Urinary bladder (tissue), 4 donors: ENCODE results near the gene TRIM72. TPM values are rescaled to one million over a fixed set of nuclear protein-coding genes. Genes with fewer than 3 reads are reported as not detected.
"Not testable (repeated sequence)": the region's sequence is repeated elsewhere in the genome, so short reads cannot be mapped to it uniquely, and the experiment has no call there.

Source experiments
- DNase-seq: peaks from one replicate; pipeline ENCODE4 v3.0.0-alpha.2; 2015; ENCODE audit errors: extremely low spot score
- H3K27ac ChIP-seq: one replicate; pipeline ENCODE4 v1.5.1; 2013; ENCODE audit warnings: low read depth, mild to moderate bottlenecking, moderate library complexity
- H3K36me3 ChIP-seq: one replicate; pipeline ENCODE4 v1.6.1; 2013; ENCODE audit warnings: mild to moderate bottlenecking, moderate library complexity; ENCODE audit not compliant: insufficient read depth
- H3K4me1 ChIP-seq: one replicate; pipeline ENCODE4 v1.6.1; 2013; ENCODE audit warnings: mild to moderate bottlenecking, moderate library complexity; ENCODE audit not compliant: insufficient read depth
- H3K4me3 ChIP-seq: one replicate; pipeline ENCODE4 v1.5.1; 2013; ENCODE audit warnings: low read depth, low read length
- WGBS: extraction: QIAGEN DNeasy Blood & Tissue Kit; methylation state at CpG from one replicate; pipeline ENCODE4 v1.1.7; 2013; 5-methylcytosine and 5-hydroxymethylcytosine counted together
- polyA plus RNA-seq: library from polyadenylated mRNA; stranded (reverse); fragments of 200-250 nt; gene quantifications from one replicate; pipeline ENCODE4 v1.2.3, GENCODE V29; 2013
- total RNA-seq: library from RNA; depleted of rRNA; stranded (reverse); fragments of >200 nt; gene quantifications from one replicate; pipeline ENCODE4 v1.2.3, GENCODE V29; 2014
- donor health status: healthy with polysubstance abuse.
- donor health status: healthy.

The TRIM72 gene
- total and polyA plus RNA-seq, 2 donors: 0.05 to 2.5 TPM

GRCh38 chr16:31186176-31186575 is 27.7 kb upstream of the TRIM72 start:
- 65% methylated on average over 7 of the region's 7 CpGs for WGBS

GRCh38 chr16:31186930-31187807 is 26.8 kb upstream of the TRIM72 start:
- no peak overlapping the region for H3K27ac ChIP-seq
- H3K4me3 ChIP-seq: no peak overlapping the region
- H3K4me1 ChIP-seq: no peaks in the 10 kb centered on the region
- H3K36me3 ChIP-seq: peaks cover 14% of the 10 kb centered on the region
- no peak for DNase-seq
- WGBS: 82% methylated on average over 10 of the region's 10 CpGs

More at GRCh38 chr16:31186176-31186575, 27.7 kb upstream of the TRIM72 start:
- Histone ChIP-seq H3K4me1 (no peaks in the 10 kb centered on the region), H3K4me3 (no peak overlapping the region), H3K36me3 (peaks cover 14% of the 10 kb centered on the region), H3K27ac (no peak overlapping the region)
- no peak for DNase-seq

- H3K27ac ChIP-seq: no peak overlapping the region
- H3K4me1 ChIP-seq: no peaks in the 10 kb centered on the region
- peaks cover 17% of the 10 kb centered on the region for H3K36me3 ChIP-seq
- no peak overlapping the region for H3K4me3 ChIP-seq
- 78% methylated on average over 8 of the region's 8 CpGs for WGBS
- no peak for DNase-seq
Observed at GRCh38 chr16:31187808-31188189, 26.1 kb upstream of the TRIM72 start.

GRCh38 chr16:31188450-31189411 is 25.2 kb upstream of the TRIM72 start:
- H3K4me3 ChIP-seq: no peak overlapping the region
- DNase-seq: no peak
- peaks cover 18% of the 10 kb centered on the region for H3K36me3 ChIP-seq
- WGBS: 84% methylated on average over 3 of the region's 3 CpGs
- no peak overlapping the region for H3K27ac ChIP-seq
- no peaks in the 10 kb centered on the region for H3K4me1 ChIP-seq

GRCh38 chr16:31189412-31189778 is 24.5 kb upstream of the TRIM72 start:
- DNase-seq: no peak
- H3K4me1 ChIP-seq: no peaks in the 10 kb centered on the region
- H3K4me3 ChIP-seq: no peak overlapping the region
- peaks cover 18% of the 10 kb centered on the region for H3K36me3 ChIP-seq
- no peak overlapping the region for H3K27ac ChIP-seq
- WGBS: 89% methylated on average over 2 of the region's 2 CpGs

GRCh38 chr16:31190061-31190460 is 23.9 kb upstream of the TRIM72 start:
- no peak for DNase-seq
- peaks cover 15% of the 10 kb centered on the region for H3K36me3 ChIP-seq
- WGBS: 94% methylated on average over 12 of the region's 12 CpGs
- no peak overlapping the region for H3K4me3 ChIP-seq
- no peak overlapping the region for H3K27ac ChIP-seq
- H3K4me1 ChIP-seq: no peaks in the 10 kb centered on the region

GRCh38 chr16:31190818-31191444 is 23.0 kb upstream of the TRIM72 start:
- DNase-seq: no peak
- H3K36me3 ChIP-seq: peaks cover 11% of the 10 kb centered on the region
- H3K4me3 ChIP-seq: no peak overlapping the region
- H3K4me1 ChIP-seq: no peaks in the 10 kb centered on the region
- H3K27ac ChIP-seq: no peak overlapping the region
- 92% methylated on average over 17 of the region's 17 CpGs for WGBS

- DNase-seq: no peak
- H3K27ac ChIP-seq: no peak overlapping the region
- peaks cover 8% of the 10 kb centered on the region for H3K36me3 ChIP-seq
- 79% methylated on average over 5 of the region's 5 CpGs for WGBS
- H3K4me3 ChIP-seq: no peak overlapping the region
- H3K4me1 ChIP-seq: no peaks in the 10 kb centered on the region
Observed at GRCh38 chr16:31191697-31192428, 22.1 kb upstream of the TRIM72 start.

- H3K36me3 ChIP-seq: peaks cover 8% of the 10 kb centered on the region
Observed at GRCh38 chr16:31192856-31193642, 20.9 kb upstream of the TRIM72 start.

GRCh38 chr16:31193874-31194273 is 20.0 kb upstream of the TRIM72 start:
- peaks cover 8% of the 10 kb centered on the region for H3K36me3 ChIP-seq
- H3K4me1 ChIP-seq: no peaks in the 10 kb centered on the region
- 85% methylated on average over 2 of the region's 2 CpGs for WGBS
- H3K27ac ChIP-seq: no peak overlapping the region
- no peak for DNase-seq
- H3K4me3 ChIP-seq: no peak overlapping the region

More at GRCh38 chr16:31192856-31193642, 20.9 kb upstream of the TRIM72 start:
- 90% methylated on average over 16 of the region's 16 CpGs for WGBS
- no peak for DNase-seq
- no peaks in the 10 kb centered on the region for H3K4me1 ChIP-seq
- no peak overlapping the region for H3K27ac ChIP-seq
- no peak overlapping the region for H3K4me3 ChIP-seq

GRCh38 chr16:31194898-31195297 is 19.0 kb upstream of the TRIM72 start:
- 86% methylated on average over 7 of the region's 7 CpGs for WGBS
- Histone ChIP-seq H3K36me3 (peaks cover 8% of the 10 kb centered on the region), H3K4me1 (no peaks in the 10 kb centered on the region), H3K27ac (no peak overlapping the region), H3K4me3 (no peak overlapping the region)
- no peak for DNase-seq

- WGBS: 96% methylated on average over 11 of the region's 11 CpGs
- H3K4me3 ChIP-seq, H3K27ac ChIP-seq, H3K36me3 ChIP-seq, DNase-seq, H3K4me1 ChIP-seq: not testable (repeated sequence)
Observed at GRCh38 chr16:31195861-31196260, 18.1 kb upstream of the TRIM72 start.
